Transverse colon (tissue), 4 donors: ENCODE measurements around the gene NR1H3. TPM values are rescaled to one million over a fixed set of nuclear protein-coding genes. Genes with fewer than 3 reads are reported as not detected.

Experiments used
- DNase-seq: peaks from one replicate; pipeline ENCODE4 v3.0.0-alpha.2; 2019
- H3K27ac ChIP-seq, 4 donors: fragments of 200-600 bp; sonication (generic); 2 replicates each; pipeline ENCODE4 v1.5.1; 2016 to 2018; ENCODE audit warnings: inconsistent platforms in 4 of 4
- H3K27me3 ChIP-seq: fragments of 200-600 bp; sonication (generic); 2 replicates; pipeline ENCODE4 v1.5.1; 2017; ENCODE audit warnings: inconsistent platforms
- H3K36me3 ChIP-seq, 4 donors: fragments of 200-600 bp; sonication (generic); 2 replicates each; pipeline ENCODE4 v1.5.1; 2017 to 2019; ENCODE audit warnings: inconsistent platforms in 4 of 4
- H3K4me1 ChIP-seq, 4 donors: fragments of 200-600 bp; sonication (generic); 2 replicates each; pipeline ENCODE4 v1.5.1; 2017 to 2020; ENCODE audit warnings: inconsistent platforms in 4 of 4
- H3K4me3 ChIP-seq, 4 donors: fragments of 200-600 bp; sonication (generic); 1 replicate in 1 of 4; 2 replicates in 3 of 4; pipeline versions ENCODE4 v1.5.1 to v1.6.1; 2017 to 2019; ENCODE audit warnings: inconsistent platforms in 4 of 4
- H3K9me3 ChIP-seq, 2 donors: fragments of 200-600 bp; sonication (generic); 2 replicates each; pipeline ENCODE4 v1.5.1; 2017 to 2019; ENCODE audit warnings: inconsistent platforms in 2 of 2
- EP300 ChIP-seq: sonication (generic); formaldehyde crosslinking; IDR thresholded peaks from one replicate; pipeline ENCODE4 v1.6.1; 2017; ENCODE audit warnings: antibody characterized with exemption, low read depth
- POLR2A ChIP-seq: fragments of 450-650 bp; IDR thresholded peaks from one replicate; pipeline ENCODE4 v1.6.1; 2016; ENCODE audit warnings: antibody characterized with exemption, mild to moderate bottlenecking, moderate library complexity
- POLR2AphosphoS5 ChIP-seq, 3 donors: sonication (generic); formaldehyde crosslinking; IDR thresholded peaks; one replicate each; pipeline ENCODE4 v1.6.1; 2016; ENCODE audit warnings: antibody characterized with exemption in 3 of 3
- WGBS, 2 donors: methylation state at CpG; one replicate each; pipeline ENCODE4 v1.1.5; 2018; ENCODE audit warnings: low coverage in 1 of 2; 5-methylcytosine and 5-hydroxymethylcytosine counted together
- in situ Hi-C, 4 donors: fragments of 200-750 bp; cut with MboI; loops; one replicate each; pipeline versions ENCODE4 v1.15.0 to v1.15.1; 2017; ENCODE audit warnings: low sequenced_read_pairs in 3 of 4, low pct_ligation_motif_present in 1 of 4, low pct_unique_long_range_greater_than_20kb in 1 of 4
- intact Hi-C: fragments of 100-400 bp; cut with DNase I; formaldehyde crosslinking; loops from one replicate; pipeline ENCODE4 v1.15.1; 2023; ENCODE audit warnings: low total_unique reads
- total RNA-seq, 4 donors: library from RNA; depleted of rRNA; stranded (reverse); fragments of >200 nt; gene quantifications; one replicate each; pipeline ENCODE4 v1.1.0, GENCODE V29; 2016
- TF ChIP-seq, protein P1 (sequence below), 5 experiments: fragments of 200-600 bp in 3 of 5; fragments of 450-650 bp in 2 of 5; sonication (generic) in 3 of 5; IDR thresholded peaks; 1 replicate in 2 of 5; 2 replicates in 3 of 5; pipeline ENCODE4 v1.5.1; 2016 to 2017; ENCODE audit warnings: antibody characterized with exemption in 5 of 5, inconsistent platforms in 3 of 5, mild to moderate bottlenecking in 2 of 5, moderate library complexity in 1 of 5

Gene NR1H3
- total RNA-seq, 4 donors from 2014 or later, result 28.7 to 124 (median 113) TPM

DNA sequence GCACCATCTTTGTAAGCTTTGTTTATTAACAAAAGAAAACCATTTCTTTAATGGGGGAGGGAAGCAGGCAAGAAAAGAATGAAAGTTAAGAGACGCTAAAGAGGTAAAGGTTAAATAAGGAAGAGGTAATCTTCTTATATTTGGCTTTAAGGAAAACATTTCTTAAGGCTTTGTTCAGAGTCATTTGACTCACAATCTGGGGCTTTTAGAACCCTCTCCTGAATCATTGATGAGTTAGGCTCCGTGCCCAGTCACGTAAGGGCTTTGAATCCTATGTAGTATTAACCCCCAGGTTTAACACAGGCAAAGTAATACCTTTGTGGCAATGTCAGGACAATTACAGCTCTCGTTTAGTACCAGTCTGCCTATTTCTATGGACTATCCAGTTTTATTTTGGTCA, 38.2 kb downstream of the NR1H3 start:
- Histone ChIP-seq H3K4me3 (no peak overlapping the region), H3K9me3 (peaks cover 12% of the 10 kb centered on the region in 2 donors), H3K4me1 (no peaks in the 10 kb centered on the region), H3K27me3 (no peaks in the 10 kb centered on the region), H3K36me3 (peaks cover 0 to 95% (median 44%) of the 10 kb centered on the region in 4 donors), H3K27ac (no peak overlapping the region)
- intact Hi-C loops, result no loop called here
- WGBS, 2 donors, result 88 to 100% methylated on average over 4 of the region's 4 CpGs
- no peak for DNase-seq
- in situ Hi-C loops, result loop anchor here in 1 of 4 donors (25.0 kb wide), 1 partner anchor 441 kb away; no protein-coding TSS in a partner anchor
- TF ChIP-seq POLR2A, result no peak
- no peak for TF ChIP-seq EP300
- TF ChIP-seq POLR2AphosphoS5 (IDR thresholded peaks at IDR 0.05), result no peak
- TF ChIP-seq, protein P1, sequence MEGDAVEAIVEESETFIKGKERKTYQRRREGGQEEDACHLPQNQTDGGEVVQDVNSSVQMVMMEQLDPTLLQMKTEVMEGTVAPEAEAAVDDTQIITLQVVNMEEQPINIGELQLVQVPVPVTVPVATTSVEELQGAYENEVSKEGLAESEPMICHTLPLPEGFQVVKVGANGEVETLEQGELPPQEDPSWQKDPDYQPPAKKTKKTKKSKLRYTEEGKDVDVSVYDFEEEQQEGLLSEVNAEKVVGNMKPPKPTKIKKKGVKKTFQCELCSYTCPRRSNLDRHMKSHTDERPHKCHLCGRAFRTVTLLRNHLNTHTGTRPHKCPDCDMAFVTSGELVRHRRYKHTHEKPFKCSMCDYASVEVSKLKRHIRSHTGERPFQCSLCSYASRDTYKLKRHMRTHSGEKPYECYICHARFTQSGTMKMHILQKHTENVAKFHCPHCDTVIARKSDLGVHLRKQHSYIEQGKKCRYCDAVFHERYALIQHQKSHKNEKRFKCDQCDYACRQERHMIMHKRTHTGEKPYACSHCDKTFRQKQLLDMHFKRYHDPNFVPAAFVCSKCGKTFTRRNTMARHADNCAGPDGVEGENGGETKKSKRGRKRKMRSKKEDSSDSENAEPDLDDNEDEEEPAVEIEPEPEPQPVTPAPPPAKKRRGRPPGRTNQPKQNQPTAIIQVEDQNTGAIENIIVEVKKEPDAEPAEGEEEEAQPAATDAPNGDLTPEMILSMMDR (IDR thresholded peaks at IDR 0.05), result no peak

DNA sequence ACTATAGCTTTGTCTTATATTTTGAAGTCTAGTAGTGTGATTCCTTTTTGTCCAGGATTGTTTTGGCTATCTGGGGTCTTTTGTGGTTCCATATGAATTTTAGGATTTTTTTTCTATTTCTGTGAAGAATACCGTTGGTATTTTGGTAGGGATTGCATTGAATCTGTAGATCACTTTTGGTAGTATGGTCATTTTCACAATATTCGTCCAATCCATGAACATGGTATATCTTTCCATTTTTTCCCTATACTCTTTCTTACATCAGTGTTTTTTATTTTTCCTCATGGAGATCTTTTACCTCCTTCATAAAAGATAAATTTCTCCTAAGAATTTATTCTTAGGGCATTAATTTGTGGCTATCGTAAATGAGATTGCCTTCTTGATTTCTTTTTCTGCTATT, 41.3 kb downstream of the NR1H3 start:
- TF ChIP-seq, protein P1 (IDR thresholded peaks at IDR 0.05), result no peak
- TF ChIP-seq EP300 (no peak), POLR2AphosphoS5 (IDR thresholded peaks at IDR 0.05) (no peak), POLR2A (no peak)
- no peak overlapping the region for H3K4me3 ChIP-seq
- peaks cover 0 to 98% (median 45%) of the 10 kb centered on the region in 4 donors for H3K36me3 ChIP-seq
- H3K9me3 ChIP-seq, result peaks cover 12 to 16% of the 10 kb centered on the region in 2 donors
- no peaks in the 10 kb centered on the region for H3K27me3 ChIP-seq
- WGBS, 2 donors, result 96 to 100% methylated on average over 3 of the region's 3 CpGs
- H3K4me1 ChIP-seq, result no peaks in the 10 kb centered on the region
- DNase-seq, result no peak
- in situ Hi-C loops (loop anchor here in 1 of 4 donors (25.0 kb wide), 1 partner anchor 438 kb away; no protein-coding TSS in a partner anchor), intact Hi-C loops (no loop called here)
- H3K27ac ChIP-seq, result no peak overlapping the region

DNA sequence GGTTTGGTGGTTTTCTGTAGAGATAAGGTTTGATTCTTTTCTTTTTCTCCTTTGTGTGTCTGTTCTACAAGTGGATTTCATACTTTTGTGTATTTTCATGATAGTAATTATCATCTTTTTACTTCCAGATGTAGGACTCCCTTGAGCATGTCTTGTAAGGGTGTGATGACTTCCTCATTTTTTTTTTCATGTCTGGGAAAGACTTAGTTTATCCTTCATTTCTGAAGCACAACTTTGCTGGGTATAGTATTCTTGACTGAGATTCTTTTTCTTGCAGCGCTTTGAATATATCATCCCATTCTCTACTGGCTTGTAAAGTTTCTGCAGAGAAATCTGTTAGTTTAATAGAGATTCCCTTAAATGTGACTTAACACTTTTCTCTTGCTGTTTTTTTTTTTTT, 45.1 kb downstream of the NR1H3 start:
- no peak overlapping the region for H3K4me3 ChIP-seq
- DNase-seq, result no peak
- intact Hi-C loops, result no loop called here
- no peak overlapping the region for H3K27ac ChIP-seq
- no peaks in the 10 kb centered on the region for H3K4me1 ChIP-seq
- peaks cover 0 to 85% (median 39%) of the 10 kb centered on the region in 4 donors for H3K36me3 ChIP-seq
- H3K27me3 ChIP-seq, result no peaks in the 10 kb centered on the region
- no peak for TF ChIP-seq POLR2AphosphoS5 (IDR thresholded peaks at IDR 0.05)
- TF ChIP-seq POLR2A, result no peak
- no peak for TF ChIP-seq EP300
- TF ChIP-seq, protein P1 (IDR thresholded peaks at IDR 0.05), result no peak
- H3K9me3 ChIP-seq, result peaks cover 12 to 16% of the 10 kb centered on the region in 2 donors
- 100% methylated on average over 1 of the region's 1 CpG for WGBS, 2 donors
- in situ Hi-C loops, result no loop called here

DNA sequence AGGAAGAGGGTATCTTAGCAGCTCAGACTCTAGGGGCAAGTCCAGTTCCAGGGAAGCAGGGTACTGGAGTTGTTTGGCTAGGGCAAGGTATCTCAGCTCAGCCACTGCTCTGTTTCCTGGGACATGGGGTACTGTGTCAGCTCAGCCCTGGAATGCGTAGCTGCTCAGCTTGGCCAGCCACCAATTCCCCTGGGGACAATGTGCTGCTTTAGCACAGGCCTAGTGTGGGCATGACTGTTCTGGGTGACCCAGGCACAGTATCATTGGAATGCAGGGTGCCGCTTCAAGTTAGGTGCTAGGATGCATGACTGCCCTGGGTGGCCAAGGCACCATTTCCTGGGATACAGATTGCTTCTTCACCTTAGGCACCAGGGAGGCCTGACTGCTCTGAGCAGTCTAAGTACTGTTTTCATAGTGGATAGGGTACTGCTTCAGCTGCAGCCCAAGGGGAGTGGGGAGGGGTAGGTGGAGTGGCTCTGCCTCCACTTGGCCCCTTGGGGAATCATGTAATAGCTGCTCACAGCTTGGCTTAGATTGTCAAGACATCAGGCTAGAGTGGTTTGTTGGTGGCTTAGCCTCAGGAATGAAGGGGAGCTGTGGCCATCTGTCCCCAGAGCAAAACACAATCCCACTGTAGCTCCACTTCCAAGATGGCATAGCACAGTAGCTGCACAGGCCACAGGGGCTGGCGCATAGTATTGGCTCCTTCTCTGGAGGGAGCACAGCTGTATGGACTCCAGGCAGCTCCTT, 48.1 kb downstream of the NR1H3 start:
- no peaks in the 10 kb centered on the region for H3K27me3 ChIP-seq
- intact Hi-C loops, result no loop called here
- no peak for DNase-seq
- peaks cover 0 to 4% of the 10 kb centered on the region in 2 donors for H3K9me3 ChIP-seq
- 100% methylated on average over 3 of the region's 3 CpGs; no CpG with 5 or more reads in 1 of the 2 donors for WGBS, 2 donors
- in situ Hi-C loops, result no loop called here
- H3K4me1 ChIP-seq, result no peaks in the 10 kb centered on the region
- no peak overlapping the region for H3K4me3 ChIP-seq
- no peak overlapping the region for H3K27ac ChIP-seq
- TF ChIP-seq POLR2AphosphoS5 (IDR thresholded peaks at IDR 0.05) (no peak), EP300 (no peak), POLR2A (no peak)
- TF ChIP-seq, protein P1 (IDR thresholded peaks at IDR 0.05), result no peak
- H3K36me3 ChIP-seq, result peaks cover 0 to 84% (median 39%) of the 10 kb centered on the region in 4 donors
